HCT116 (cell line): Measurements from ENCODE around the gene HOXD1. TPM values are rescaled to one million over a fixed set of nuclear protein-coding genes. Genes with fewer than 3 reads are reported as not detected.

Experiments used
- ATAC-seq: fragments of 200-7000 bp; cut with Tn5 transposase; 2 replicates; pipeline ENCODE4 v1.9.1; 2020; ENCODE audit warnings: mild to moderate bottlenecking, moderate library complexity
- BruUV-seq: library from RNA; stranded (reverse); fragments of 400-500 nt; replicated peaks from 2 replicates; lab custom pipeline; 2021; lab: Mats Ljungman, UMichigan
- CTCF ChIA-PET: fragments of 300-600 bp; sonication (Branson Sonifier 250); formaldehyde crosslinking; loops from one replicate; lab custom pipeline; 2021; ENCODE audit warnings: antibody characterized with exemption; lab: Charles Lee
- POLR2A ChIA-PET: fragments of 300-600, 350-600 bp; sonication (Branson Sonifier 250); formaldehyde crosslinking; loops from one replicate; lab custom pipeline; 2021; ENCODE audit warnings: antibody characterized with exemption; lab: Charles Lee
- RAD21 ChIA-PET, 2 experiments: fragments of 300-600 bp; sonication (Branson Sonifier 250); formaldehyde crosslinking; loops; one replicate each; lab custom pipeline; 2023; ENCODE audit warnings: low total read pairs in 2 of 2; ENCODE audit not compliant: uncharacterized antibody in 2 of 2, unreplicated experiment in 2 of 2, low non-redundant PET in 1 of 2; lab: Charles Lee
- DNase-seq: peaks from one replicate; pipeline ENCODE4 v3.0.0-alpha.2; 2010; ENCODE audit warnings: low read depth, low spot score
- H2AFZ ChIP-seq: fragments of 200-600 bp; shearing (Covaris generic), sonication (generic); 2 replicates; pipeline ENCODE4 v1.6.1; 2017; ENCODE audit warnings: low read depth, mixed run types, mixed read lengths, antibody characterized with exemption, low read length; ENCODE audit not compliant: poor library complexity, severe bottlenecking
- H3K27ac ChIP-seq: 2 replicates; pipeline ENCODE4 v1.5.1; 2012; ENCODE audit warnings: low read depth, low read length
- H3K27me3 ChIP-seq: fragments of 200-600 bp; sonication (generic); 2 replicates; pipeline ENCODE4 v1.6.1; 2016; ENCODE audit warnings: mixed run types, low read length, mixed read lengths; ENCODE audit not compliant: insufficient read depth
- H3K36me3 ChIP-seq, 2 experiments: fragments of 200-500 bp in 1 of 2; fragments of 200-600 bp in 1 of 2; sonication (Bioruptor generic) in 1 of 2; sonication (generic) in 1 of 2; 2 replicates each; pipeline versions ENCODE4 v1.5.1 to v1.6.1; 2014 to 2016; ENCODE audit warnings: low read length in 2 of 2, inconsistent platforms in 1 of 2, mixed read lengths in 1 of 2, mixed run types in 1 of 2; ENCODE audit not compliant: insufficient read depth in 2 of 2, control insufficient read depth in 1 of 2
- H3K4me1 ChIP-seq, 2 experiments: fragments of 200-600 bp in 1 of 2; sonication (generic) in 1 of 2; 2 replicates each; pipeline versions ENCODE4 v1.5.1 to v1.6.1; 2012 to 2017; ENCODE audit warnings: low read length in 2 of 2, inconsistent platforms in 1 of 2, mild to moderate bottlenecking in 1 of 2, mixed read lengths in 1 of 2, mixed run types in 1 of 2, moderate library complexity in 1 of 2; ENCODE audit not compliant: insufficient read depth in 2 of 2, control insufficient read depth in 1 of 2
- H3K4me2 ChIP-seq: fragments of 200-600 bp; sonication (generic); 2 replicates; pipeline ENCODE4 v1.6.1; 2017; ENCODE audit warnings: mixed run types, low read length, mixed read lengths
- H3K4me3 ChIP-seq, 2 experiments: fragments of 200-600 bp in 1 of 2; sonication (generic) in 1 of 2; replicated peaks in 1 of 2; 2 replicates each; pipeline ENCODE4 v1.5.1; 2011 to 2016; ENCODE audit warnings: low read length in 2 of 2, control low read depth in 1 of 2, low read depth in 1 of 2, mild to moderate bottlenecking in 1 of 2, mixed read lengths in 1 of 2, mixed run types in 1 of 2
- H3K79me2 ChIP-seq: fragments of 200-600 bp; sonication (generic); 2 replicates; pipeline ENCODE4 v1.6.1; 2017; ENCODE audit warnings: mild to moderate bottlenecking, mixed run types, low read length, moderate library complexity, mixed read lengths; ENCODE audit not compliant: insufficient read depth
- H3K9ac ChIP-seq: fragments of 200-600 bp; sonication (generic); 2 replicates; pipeline ENCODE4 v1.6.1; 2016; ENCODE audit warnings: low read length, mixed read lengths
- H3K9me2 ChIP-seq: fragments of 200-600 bp; sonication (generic), shearing (Covaris generic); 2 replicates; pipeline ENCODE4 v1.6.1; 2017; ENCODE audit warnings: mixed run types, mild to moderate bottlenecking, moderate library complexity; ENCODE audit not compliant: insufficient read depth
- H3K9me3 ChIP-seq, 2 experiments: fragments of 200-500 bp in 1 of 2; fragments of 200-600 bp in 1 of 2; sonication (Bioruptor generic) in 1 of 2; sonication (generic) in 1 of 2; 2 replicates each; pipeline ENCODE4 v1.6.1; 2014 to 2017; ENCODE audit warnings: low read length in 2 of 2, mixed read lengths in 2 of 2, inconsistent platforms in 1 of 2, low read depth in 1 of 2, mild to moderate bottlenecking in 1 of 2, mixed run types in 1 of 2, moderate library complexity in 1 of 2; ENCODE audit not compliant: control insufficient read depth in 1 of 2, insufficient read depth in 1 of 2
- H4K20me1 ChIP-seq: fragments of 200-600 bp; sonication (generic), shearing (Covaris generic); 2 replicates; pipeline ENCODE4 v1.6.1; 2017; ENCODE audit warnings: mixed run types, mild to moderate bottlenecking, moderate library complexity; ENCODE audit not compliant: insufficient read depth
- CBX3 ChIP-seq: IDR thresholded peaks from 2 replicates; pipeline ENCODE4 v1.6.1; 2012; ENCODE audit warnings: low read depth
- CEBPB ChIP-seq: IDR thresholded peaks from 2 replicates; pipeline ENCODE4 v1.6.1; 2012; ENCODE audit warnings: low read depth
- CTCF ChIP-seq, 3 experiments: fragments of 200-600 bp in 1 of 3; sonication (generic) in 1 of 3; IDR thresholded peaks in 2 of 3; conservative IDR thresholded peaks in 1 of 3; 2 replicates each; pipeline ENCODE4 v1.5.1; 2012 to 2017; ENCODE audit warnings: low read depth in 2 of 3, low read length in 2 of 3, antibody characterized with exemption in 1 of 3, borderline replicate concordance in 1 of 3, control low read depth in 1 of 3, mild to moderate bottlenecking in 1 of 3, mixed read lengths in 1 of 3, mixed run types in 1 of 3, moderate library complexity in 1 of 3; ENCODE audit not compliant: insufficient read depth in 1 of 3
- EGR1 ChIP-seq: IDR thresholded peaks from 2 replicates; pipeline ENCODE4 v1.6.1; 2012; ENCODE audit warnings: low read depth
- ELF1 ChIP-seq: IDR thresholded peaks from 2 replicates; pipeline ENCODE4 v1.6.1; 2012; ENCODE audit warnings: low read depth, borderline replicate concordance
- EZH2phosphoT487 ChIP-seq: fragments of 200-600 bp; IDR thresholded peaks from 2 replicates; pipeline ENCODE4 v1.6.1; 2018; ENCODE audit warnings: antibody characterized with exemption, borderline replicate concordance
- FOSL1 ChIP-seq: IDR thresholded peaks from 2 replicates; pipeline ENCODE4 v1.6.1; 2012; ENCODE audit warnings: low read depth
- JUND ChIP-seq: IDR thresholded peaks from 2 replicates; pipeline ENCODE4 v1.6.1; 2012
- MAX ChIP-seq: IDR thresholded peaks from 2 replicates; pipeline ENCODE4 v1.6.1; 2012
- POLR2A ChIP-seq: IDR thresholded peaks from 2 replicates; pipeline ENCODE4 v1.7.0; 2011; ENCODE audit warnings: borderline replicate concordance; ENCODE audit not compliant: insufficient read depth, insufficient read length; ENCODE audit errors: extremely low read depth
- RAD21 ChIP-seq: IDR thresholded peaks from 2 replicates; pipeline ENCODE4 v1.6.1; 2012; ENCODE audit warnings: low read depth, mild to moderate bottlenecking
- REST ChIP-seq: IDR thresholded peaks from 2 replicates; pipeline ENCODE4 v1.6.1; 2012; ENCODE audit warnings: low read depth
- SP1 ChIP-seq: IDR thresholded peaks from 2 replicates; pipeline ENCODE4 v1.6.1; 2012; ENCODE audit warnings: low read depth
- TCF7L2 ChIP-seq: IDR thresholded peaks from 2 replicates; pipeline ENCODE4 v1.7.0; 2011; ENCODE audit warnings: borderline replicate concordance, inconsistent platforms; ENCODE audit not compliant: insufficient read depth, insufficient read length; ENCODE audit errors: extremely low read depth
- ZBTB33 ChIP-seq: IDR thresholded peaks from 2 replicates; pipeline ENCODE4 v1.6.1; 2011; ENCODE audit warnings: mild to moderate bottlenecking, low read length, moderate library complexity; ENCODE audit not compliant: insufficient replicate concordance; ENCODE audit errors: extremely low read depth
- ZFX ChIP-seq: fragments of 450-650 bp; IDR thresholded peaks from 2 replicates; pipeline ENCODE4 v1.6.1; 2017
- ZNF274 ChIP-seq: fragments of 200-500 bp; sonication (Bioruptor generic); IDR thresholded peaks from 2 replicates; pipeline ENCODE4 v1.6.1; 2014; ENCODE audit warnings: mild to moderate bottlenecking, low read depth, low read length, inconsistent platforms
- intact Hi-C: fragments of 100-400 bp; cut with micrococcal nuclease; formaldehyde crosslinking; loops from 2 replicates; pipeline ENCODE4 v1.10.0; 2022
- total RNA-seq: library from RNA; stranded (reverse); gene quantifications from one replicate; pipeline ENCODE4 v1.2.1, GENCODE V29; 2021; ENCODE audit not compliant: unreplicated experiment

The HOXD1 gene
- total RNA-seq, 1 experiment from 2014 or later = not detected

GRCh38 chr2:176174382-176174823 lies 14.1 kb upstream of the HOXD1 start:
- H4K20me1 ChIP-seq = no peaks in the 10 kb centered on the region
- H3K9ac ChIP-seq = no peak overlapping the region
- no peaks in the 10 kb centered on the region for H3K9me2 ChIP-seq
- ATAC-seq (no peak), DNase-seq (no peak)
- TF ChIP-seq CTCF (IDR thresholded peaks at IDR 0.05 in 2 of 3, conservative IDR thresholded peaks at IDR 0.05 in 1 of 3; ENCODE audit: borderline replicate concordance in 1 of 3, insufficient read depth in 1 of 3, low read depth in 2 of 3, low read length in 2 of 3) (no peak), RAD21 (no peak), ZNF274 (no peak), REST (no peak), MAX (no peak), FOSL1 (no peak), CBX3 (no peak), TCF7L2 (no peak), EGR1 (no peak), ELF1 (no peak), JUND (no peak), POLR2A (no peak), EZH2phosphoT487 (no peak), ZFX (no peak), ZBTB33 (no peak), SP1 (no peak), CEBPB (no peak)
- no peaks in the 10 kb centered on the region for H3K27me3 ChIP-seq
- H3K9me3 ChIP-seq = no peaks in the 10 kb centered on the region
- intact Hi-C loops = no loop called here
- no peaks in the 10 kb centered on the region for H3K36me3 ChIP-seq
- H3K27ac ChIP-seq = no peak overlapping the region
- BruUV-seq = no TSS peak
- ChIA-PET CTCF (interaction anchor here (1.0 kb wide), 1 partner anchor 577 kb away, joined by 3 read pairs; no protein-coding TSS in a partner anchor), RAD21 (no interaction called here), POLR2A (no interaction called here)
- no peaks in the 10 kb centered on the region for H3K79me2 ChIP-seq
- H3K4me1 ChIP-seq = no peaks in the 10 kb centered on the region
- H3K4me2 ChIP-seq = no peak overlapping the region
- no peak overlapping the region for H2AFZ ChIP-seq
- no peak overlapping the region for H3K4me3 ChIP-seq
